Endothelial cell of umbilical vein (primary cell): Measurements from ENCODE around the gene THEM4. TPM values are rescaled to one million over a fixed set of nuclear protein-coding genes. Genes with fewer than 3 reads are reported as not detected.

ENCODE experiments used
- BruUV-seq: library from RNA; stranded (reverse); fragments of 400-500 nt; replicated peaks from 2 replicates; lab custom pipeline; 2021; lab: Mats Ljungman, UMichigan
- CTCF ChIA-PET: fragments of 300-600, 350-600 bp; sonication (Branson Sonifier 250); formaldehyde crosslinking; loops from one replicate; lab custom pipeline; 2021; ENCODE audit warnings: antibody characterized with exemption, inconsistent platforms; lab: Charles Lee
- POLR2A ChIA-PET: fragments of 300-600, 350-600 bp; sonication (Branson Sonifier 250); formaldehyde crosslinking; loops from one replicate; lab custom pipeline; 2021; ENCODE audit warnings: antibody characterized with exemption, inconsistent platforms; lab: Charles Lee
- DNase-seq: peaks from one replicate; pipeline ENCODE4 v3.0.0-alpha.2; 2011; ENCODE audit warnings: low read depth, low spot score
- FAIRE-seq: peaks from 2 replicates; lab custom pipeline; 2011; peaks lifted over from hg19 to GRCh38; lab: Jason Lieb, UNC
- H2AFZ ChIP-seq: 2 replicates; pipeline ENCODE4 v1.6.0; 2012; ENCODE audit warnings: low read depth, low read length, control low read depth, inconsistent platforms
- H3K27ac ChIP-seq: 2 replicates; pipeline ENCODE4 v1.5.1; 2011; ENCODE audit warnings: low read depth, mild to moderate bottlenecking, control low read depth, low read length, moderate library complexity; ENCODE audit not compliant: insufficient read depth
- H3K27me3 ChIP-seq, 2 experiments: 2 replicates each; pipeline versions ENCODE4 v1.6.0 to v1.6.1; 2011; ENCODE audit warnings: low read length in 2 of 2, mixed read lengths in 1 of 2; ENCODE audit not compliant: control insufficient read depth in 2 of 2, insufficient read depth in 2 of 2
- H3K36me3 ChIP-seq, 2 experiments: 2 replicates in 1 of 2; 3 replicates in 1 of 2; pipeline ENCODE4 v1.5.1; 2011; ENCODE audit warnings: low read length in 2 of 2, mild to moderate bottlenecking in 1 of 2, moderate library complexity in 1 of 2; ENCODE audit not compliant: control insufficient read depth in 2 of 2, insufficient read depth in 2 of 2; ENCODE audit errors: extremely low read depth in 1 of 2
- H3K4me1 ChIP-seq: 3 replicates; pipeline ENCODE4 v1.5.1; 2011; ENCODE audit warnings: mild to moderate bottlenecking, low read length; ENCODE audit not compliant: control insufficient read depth, insufficient read depth; ENCODE audit errors: extremely low read depth
- H3K4me2 ChIP-seq: 2 replicates; pipeline ENCODE4 v1.6.1; 2011; ENCODE audit warnings: low read length, control low read depth, mixed read lengths; ENCODE audit not compliant: insufficient read depth
- H3K4me3 ChIP-seq, 3 experiments: fragments of 200-600 bp in 1 of 3; sonication (generic), shearing (Covaris generic) in 1 of 3; replicated peaks in 1 of 3; 2 replicates each; pipeline ENCODE4 v1.5.1; 2011 to 2016; ENCODE audit warnings: control low read depth in 3 of 3, low read length in 3 of 3, mild to moderate bottlenecking in 2 of 3, inconsistent platforms in 1 of 3, low read depth in 1 of 3, moderate library complexity in 1 of 3; ENCODE audit not compliant: insufficient read depth in 1 of 3
- H3K79me2 ChIP-seq: 2 replicates; pipeline ENCODE4 v1.6.0; 2012; ENCODE audit warnings: low read length, inconsistent platforms; ENCODE audit not compliant: control insufficient read depth, insufficient read depth
- H3K9ac ChIP-seq: replicated peaks from 2 replicates; pipeline ENCODE3; 2011; ENCODE audit warnings: low read length, control low read depth; ENCODE audit not compliant: insufficient read depth; ENCODE audit errors: extremely low read depth
- H3K9me1 ChIP-seq: replicated peaks from 3 replicates; pipeline ENCODE4 v1.6.0; 2011; ENCODE audit warnings: mild to moderate bottlenecking, low read length; ENCODE audit not compliant: control insufficient read depth, insufficient read depth; ENCODE audit errors: extremely low read depth
- H3K9me3 ChIP-seq: replicated peaks from 2 replicates; pipeline ENCODE4 v1.5.1; 2012; ENCODE audit warnings: low read length, inconsistent platforms; ENCODE audit not compliant: control insufficient read depth, insufficient read depth
- H4K20me1 ChIP-seq: replicated peaks from 2 replicates; pipeline ENCODE3; 2011; ENCODE audit warnings: mild to moderate bottlenecking, low read length; ENCODE audit not compliant: control insufficient read depth, insufficient read depth; ENCODE audit errors: extremely low read depth
- EZH2 ChIP-seq: IDR thresholded peaks from 2 replicates; pipeline ENCODE4 v1.6.1; 2012; ENCODE audit warnings: borderline replicate concordance, low read depth, mild to moderate bottlenecking, moderate library complexity, low read length, inconsistent platforms; ENCODE audit not compliant: severe bottlenecking
- FOS ChIP-seq: IDR thresholded peaks from 2 replicates; pipeline ENCODE4 v1.6.1; 2011; ENCODE audit warnings: mild to moderate bottlenecking, low read length, moderate library complexity, borderline replicate concordance; ENCODE audit not compliant: insufficient read depth
- GATA2 ChIP-seq: IDR thresholded peaks from 2 replicates; pipeline ENCODE4 v1.7.0; 2011; ENCODE audit warnings: low read depth, mild to moderate bottlenecking, moderate library complexity, mixed read lengths, low read length; ENCODE audit not compliant: insufficient read length, insufficient read depth
- JUN ChIP-seq: IDR thresholded peaks from 2 replicates; pipeline ENCODE4 v1.6.1; 2011; ENCODE audit warnings: borderline replicate concordance, low read depth; ENCODE audit not compliant: insufficient read length, insufficient read depth
- MYC ChIP-seq: IDR thresholded peaks from one replicate; pipeline ENCODE4 v1.6.1; 2011; ENCODE audit warnings: mild to moderate bottlenecking, low read depth, low read length
- POLR2A ChIP-seq: IDR thresholded peaks from 2 replicates; pipeline ENCODE4 v1.6.1; 2012; ENCODE audit warnings: low read depth, mild to moderate bottlenecking, control low read depth, low read length
- POLR2AphosphoS5 ChIP-seq: IDR thresholded peaks from 2 replicates; pipeline ENCODE4 v1.6.1; 2012; ENCODE audit warnings: low read depth, mild to moderate bottlenecking, control low read depth, low read length, moderate library complexity; ENCODE audit not compliant: insufficient read depth
- dilution Hi-C: fragments of 300-500 bp; cut with MboI; formaldehyde crosslinking; loops from one replicate; pipeline ENCODE4 v1.15.0; 2019; ENCODE audit warnings: low sequenced_read_pairs; ENCODE audit not compliant: extremely low pct_ligation_motif_present
- intact Hi-C: fragments of 100-400 bp; cut with micrococcal nuclease; formaldehyde crosslinking; loops from one replicate; pipeline ENCODE4 v1.10.0; 2022
- polyA plus RNA-seq, 4 experiments: library from polyadenylated mRNA; depleted of rRNA in 3 of 4; stranded (reverse) in 3 of 4; unstranded in 1 of 4; fragments of >200 nt; gene quantifications; 2 replicates each; pipeline versions ENCODE4 v1.2.1 to v1.2.3, GENCODE V29; 2011 to 2012; ENCODE audit warnings: missing spikeins in 1 of 4
- total RNA-seq: library from RNA; stranded (reverse); gene quantifications from 2 replicates; pipeline ENCODE4 v1.2.3, GENCODE V29; 2021
- TF ChIP-seq, protein P1 (sequence below), 2 donors: IDR thresholded peaks; 1 replicate in 1 of 2; 2 replicates in 1 of 2; pipeline ENCODE4 v1.5.1; 2011; ENCODE audit warnings: low read length in 2 of 2, mild to moderate bottlenecking in 2 of 2, moderate library complexity in 2 of 2, control low read depth in 1 of 2, inconsistent platforms in 1 of 2, low read depth in 1 of 2; ENCODE audit not compliant: insufficient read depth in 1 of 2; ENCODE audit errors: extremely low read depth in 1 of 2
- TF ChIP-seq, protein P2 (sequence below): IDR thresholded peaks from 2 replicates; pipeline ENCODE4 v1.6.1; 2011; ENCODE audit not compliant: insufficient read depth, insufficient read length

THEM4 gene
- total and polyA plus RNA-seq, 2 donors (not counting 3 experiments of a cell fraction or from before 2014, with no cell fraction given), result 22.3 to 24.9 TPM

DNA sequence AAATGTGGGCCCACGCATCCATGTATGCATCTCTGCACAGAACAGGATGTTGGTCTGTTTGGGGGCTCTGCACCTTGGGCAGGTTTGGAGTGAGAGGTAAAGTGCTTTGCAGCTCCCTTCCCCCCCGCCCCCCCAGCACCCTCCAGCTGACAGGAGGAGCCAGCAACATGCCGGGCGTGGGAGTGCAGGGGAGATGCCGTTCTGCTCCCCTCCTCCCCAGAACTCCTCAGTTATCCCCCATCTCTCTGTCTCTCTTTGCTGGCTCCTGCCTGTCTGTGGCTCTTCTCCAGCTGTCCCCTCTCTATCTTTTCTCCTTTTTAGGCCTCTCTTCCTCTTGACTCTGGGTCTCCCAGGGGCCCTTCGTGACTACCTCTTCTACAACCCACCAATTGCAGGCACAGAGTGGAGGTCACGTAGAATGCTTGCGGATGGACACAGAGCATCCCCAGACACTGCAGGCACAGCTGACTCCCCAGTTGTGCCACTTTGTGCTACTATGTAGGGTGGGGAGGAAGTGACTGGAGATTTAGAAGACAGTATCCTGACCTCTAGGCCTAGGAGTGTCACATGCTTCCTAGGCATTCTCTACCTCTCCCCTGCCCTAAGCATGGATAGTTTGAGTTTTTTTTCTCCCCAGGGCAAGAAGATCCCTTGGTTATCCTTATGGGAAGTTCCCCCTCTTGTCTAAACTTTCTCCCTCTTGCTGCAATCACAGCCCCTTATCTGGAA lies 76.0 kb downstream of the THEM4 start:
- no peak for FAIRE-seq
- POLR2A ChIA-PET, result no interaction called here
- no peak overlapping the region for H3K27ac ChIP-seq

More for the DNA sequence above, 76.0 kb downstream of the THEM4 start:
- Histone ChIP-seq H3K36me3 (no peaks in the 10 kb centered on the region), H3K9ac (no peak overlapping the region), H3K27me3 (peaks cover 0 to 2% of the 10 kb centered on the region in 2 experiments), H2AFZ (no peak overlapping the region), H3K4me3 (no peak overlapping the region), H3K9me1 (no peaks in the 10 kb centered on the region), H3K79me2 (no peaks in the 10 kb centered on the region), H4K20me1 (no peaks in the 10 kb centered on the region), H3K4me2 (no peak overlapping the region), H3K4me1 (peaks cover 9% of the 10 kb centered on the region), H3K9me3 (no peaks in the 10 kb centered on the region)
- DNase-seq, result no peak
- dilution Hi-C loops, result no loop called here
- CTCF ChIA-PET, result no interaction called here
- TF ChIP-seq POLR2A (no peak), FOS (no peak), POLR2AphosphoS5 (no peak), MYC (no peak), GATA2 (no peak), EZH2 (no peak), JUN (no peak)
- TF ChIP-seq, protein P1, sequence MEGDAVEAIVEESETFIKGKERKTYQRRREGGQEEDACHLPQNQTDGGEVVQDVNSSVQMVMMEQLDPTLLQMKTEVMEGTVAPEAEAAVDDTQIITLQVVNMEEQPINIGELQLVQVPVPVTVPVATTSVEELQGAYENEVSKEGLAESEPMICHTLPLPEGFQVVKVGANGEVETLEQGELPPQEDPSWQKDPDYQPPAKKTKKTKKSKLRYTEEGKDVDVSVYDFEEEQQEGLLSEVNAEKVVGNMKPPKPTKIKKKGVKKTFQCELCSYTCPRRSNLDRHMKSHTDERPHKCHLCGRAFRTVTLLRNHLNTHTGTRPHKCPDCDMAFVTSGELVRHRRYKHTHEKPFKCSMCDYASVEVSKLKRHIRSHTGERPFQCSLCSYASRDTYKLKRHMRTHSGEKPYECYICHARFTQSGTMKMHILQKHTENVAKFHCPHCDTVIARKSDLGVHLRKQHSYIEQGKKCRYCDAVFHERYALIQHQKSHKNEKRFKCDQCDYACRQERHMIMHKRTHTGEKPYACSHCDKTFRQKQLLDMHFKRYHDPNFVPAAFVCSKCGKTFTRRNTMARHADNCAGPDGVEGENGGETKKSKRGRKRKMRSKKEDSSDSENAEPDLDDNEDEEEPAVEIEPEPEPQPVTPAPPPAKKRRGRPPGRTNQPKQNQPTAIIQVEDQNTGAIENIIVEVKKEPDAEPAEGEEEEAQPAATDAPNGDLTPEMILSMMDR (IDR thresholded peaks at IDR 0.05; ENCODE audit: extremely low read depth in 1 of 2, insufficient read depth in 1 of 2, low read depth in 1 of 2, low read length in 2 of 2), result no peak
- TF ChIP-seq, protein P2, sequence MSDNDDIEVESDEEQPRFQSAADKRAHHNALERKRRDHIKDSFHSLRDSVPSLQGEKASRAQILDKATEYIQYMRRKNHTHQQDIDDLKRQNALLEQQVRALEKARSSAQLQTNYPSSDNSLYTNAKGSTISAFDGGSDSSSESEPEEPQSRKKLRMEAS, result no peak
- intact Hi-C loops, result no loop called here
- BruUV-seq, result no TSS peak
